Tibial nerve (tissue), 4 donors: ENCODE measurements around the gene SMC3.

Experiments
- CTCF ChIP-seq, 5 experiments: fragments of 200-600 bp in 3 of 5; fragments of 450-650 bp in 2 of 5; sonication (generic) in 3 of 5; IDR thresholded peaks; one replicate each; pipeline ENCODE4 v1.5.1; 2016 to 2019; ENCODE audit warnings: antibody characterized with exemption in 5 of 5, mild to moderate bottlenecking in 3 of 5, moderate library complexity in 2 of 5
- EP300 ChIP-seq, 2 donors: sonication (generic); formaldehyde crosslinking; IDR thresholded peaks; one replicate each; pipeline ENCODE4 v1.6.1; 2017; ENCODE audit warnings: antibody characterized with exemption in 2 of 2, mild to moderate bottlenecking in 1 of 2
- POLR2A ChIP-seq, 2 donors: fragments of 450-650 bp; IDR thresholded peaks; one replicate each; pipeline ENCODE4 v1.6.1; 2017; ENCODE audit warnings: antibody characterized with exemption in 2 of 2, mild to moderate bottlenecking in 2 of 2, moderate library complexity in 2 of 2

- no peak for TF ChIP-seq CTCF (IDR thresholded peaks at IDR 0.05)
- no peak for TF ChIP-seq EP300 (IDR thresholded peaks at IDR 0.05)
- TF ChIP-seq POLR2A (IDR thresholded peaks at IDR 0.05), result no peak
These were observed 39.1 kb upstream of the SMC3 start for GRCh38 chr10:110528224-110528996.
